Measurements from ENCODE around the gene ARPC5L.

The ARPC5L gene
- long read RNA-seq, transcript ARPC5L-201 (4 exons, 1,325 nt): major isoform, 48 of 60 reads
- long read RNA-seq, transcript ARPC5L-203 (3 exons, 1,877 nt): minor isoform, 9 of 60 reads
- long read RNA-seq, partial matches to known transcripts: 1 of 60 reads
- long read RNA-seq, other reads (novel, unspliced or antisense): 2 of 60 reads

GRCh38 chr9:124861342-124862229, at the start of gene ARPC5L, which contains the start of gene RPL35:
Gene ARPC5L, plus strand, starts transcription at chr9:124862130. Its CDS starts 7,161 bp downstream, at chr9:124869291.
Gene RPL35, minus strand, starts transcription at chr9:124861957. Its CDS starts 45 bp downstream, at chr9:124861912.
- Histone ChIP-seq H3K27ac (replicated peaks) (peak within 1 kb of the TSS; percentile 98), H3K4me3 (replicated peaks; ENCODE audit: insufficient read depth, low read length) (peak within 1 kb of the TSS; percentile 71), H3K27me3 (ENCODE audit: insufficient read depth, poor library complexity, severe bottlenecking) (no peaks in the 10 kb centered on the region)
- peak; percentile 92 to 95 for DNase-seq (ENCODE audit: low read depth in 1 of 2, low spot score in 1 of 2)
- TF ChIP-seq GABPA (IDR thresholded peaks at IDR 0.05; ENCODE audit: low read depth) (peak; percentile 89), REST (IDR thresholded peaks at IDR 0.05; ENCODE audit: insufficient replicate concordance, low read depth) (peak; percentile 81), SPI1 (IDR thresholded peaks at IDR 0.05; ENCODE audit: borderline replicate concordance, low read depth) (peak; percentile 74; the same call in 1 of the 2 replicates), CTCF (IDR thresholded peaks at IDR 0.05; ENCODE audit: insufficient read depth, low read length) (no peak), POLR2AphosphoS5 (IDR thresholded peaks at IDR 0.05; ENCODE audit: low read depth) (peak; percentile 96)

- Histone ChIP-seq H3K27me3 (ENCODE audit: insufficient read depth, poor library complexity, severe bottlenecking) (no peaks in the 10 kb centered on the region), H3K4me3 (replicated peaks; ENCODE audit: insufficient read depth, low read length) (no peak overlapping the region), H3K27ac (replicated peaks) (no peak overlapping the region)
- DNase-seq (ENCODE audit: low read depth in 1 of 2, low spot score in 1 of 2): no peak
- no peak for TF ChIP-seq POLR2AphosphoS5 (IDR thresholded peaks at IDR 0.05; ENCODE audit: low read depth)
- TF ChIP-seq REST (IDR thresholded peaks at IDR 0.05; ENCODE audit: insufficient replicate concordance, low read depth): no peak
- no peak for TF ChIP-seq SPI1 (IDR thresholded peaks at IDR 0.05; ENCODE audit: borderline replicate concordance, low read depth)
- no peak for TF ChIP-seq GABPA (IDR thresholded peaks at IDR 0.05; ENCODE audit: low read depth)
Measured at GRCh38 chr9:124812441-124812876, 49.5 kb upstream of the ARPC5L start.

- TF ChIP-seq POLR2AphosphoS5 (IDR thresholded peaks at IDR 0.05; ENCODE audit: low read depth) (no peak), GABPA (IDR thresholded peaks at IDR 0.05; ENCODE audit: low read depth) (no peak)
- H3K27ac ChIP-seq (replicated peaks): no peak overlapping the region
- H3K27me3 ChIP-seq (ENCODE audit: insufficient read depth, poor library complexity, severe bottlenecking): no peaks in the 10 kb centered on the region
- no peak for DNase-seq (ENCODE audit: low read depth in 1 of 2, low spot score in 1 of 2)
- no peak overlapping the region for H3K4me3 ChIP-seq (replicated peaks; ENCODE audit: insufficient read depth, low read length)
Measured at GRCh38 chr9:124813041-124813440, 48.9 kb upstream of the ARPC5L start.

GRCh38 chr9:124813501-124814163, 48.3 kb upstream of the ARPC5L start:
- Histone ChIP-seq H3K27me3 (ENCODE audit: insufficient read depth, poor library complexity, severe bottlenecking) (no peaks in the 10 kb centered on the region), H3K4me3 (replicated peaks; ENCODE audit: insufficient read depth, low read length) (no peak overlapping the region), H3K27ac (replicated peaks) (no peak overlapping the region)
- no peak for TF ChIP-seq POLR2AphosphoS5 (IDR thresholded peaks at IDR 0.05; ENCODE audit: low read depth)
- no peak for TF ChIP-seq SPI1 (IDR thresholded peaks at IDR 0.05; ENCODE audit: borderline replicate concordance, low read depth)
- no peak for TF ChIP-seq CTCF (IDR thresholded peaks at IDR 0.05; ENCODE audit: insufficient read depth, low read length)
- no peak for TF ChIP-seq REST (IDR thresholded peaks at IDR 0.05; ENCODE audit: insufficient replicate concordance, low read depth)
- TF ChIP-seq GABPA (IDR thresholded peaks at IDR 0.05; ENCODE audit: low read depth): no peak
- no peak for DNase-seq (ENCODE audit: low read depth in 1 of 2, low spot score in 1 of 2)
